ENCODE results near the gene ITGAV.

ITGAV gene

GRCh38 chr2:186589612-186590349 lies at the start of gene ITGAV:
Gene ITGAV, plus strand, starts transcription at chr2:186590056. Its CDS starts 283 bp downstream, at chr2:186590339.
- TF ChIP-seq GATA2 (IDR thresholded peaks at IDR 0.05; ENCODE audit: low read depth, low read length) (no peak), GATA3 (IDR thresholded peaks at IDR 0.05; ENCODE audit: low read depth, low read length) (no peak)

- no peak for TF ChIP-seq GATA3 (IDR thresholded peaks at IDR 0.05; ENCODE audit: low read depth, low read length)
- TF ChIP-seq GATA2 (IDR thresholded peaks at IDR 0.05; ENCODE audit: low read depth, low read length) = no peak
These were observed 48.9 kb upstream of the ITGAV start for GRCh38 chr2:186540941-186541340.

- TF ChIP-seq GATA3 (IDR thresholded peaks at IDR 0.05; ENCODE audit: low read depth, low read length) (no peak), GATA2 (IDR thresholded peaks at IDR 0.05; ENCODE audit: low read depth, low read length) (no peak)
These were observed 47.9 kb upstream of the ITGAV start for GRCh38 chr2:186542002-186542401.

- no peak for TF ChIP-seq GATA3 (IDR thresholded peaks at IDR 0.05; ENCODE audit: low read depth, low read length)
- no peak for TF ChIP-seq GATA2 (IDR thresholded peaks at IDR 0.05; ENCODE audit: low read depth, low read length)
These were observed 46.2 kb upstream of the ITGAV start for GRCh38 chr2:186543561-186544131.

- TF ChIP-seq GATA2 (IDR thresholded peaks at IDR 0.05; ENCODE audit: low read depth, low read length) (no peak), GATA3 (IDR thresholded peaks at IDR 0.05; ENCODE audit: low read depth, low read length) (no peak)
These were observed 45.6 kb upstream of the ITGAV start for GRCh38 chr2:186544255-186544675.

- TF ChIP-seq GATA3 (IDR thresholded peaks at IDR 0.05; ENCODE audit: low read depth, low read length) (no peak), GATA2 (IDR thresholded peaks at IDR 0.05; ENCODE audit: low read depth, low read length) (no peak)
These were observed 43.0 kb upstream of the ITGAV start for GRCh38 chr2:186546846-186547245.

GRCh38 chr2:186551323-186552050 lies 38.4 kb upstream of the ITGAV start:
- TF ChIP-seq GATA2 (IDR thresholded peaks at IDR 0.05; ENCODE audit: low read depth, low read length) = no peak
- no peak for TF ChIP-seq GATA3 (IDR thresholded peaks at IDR 0.05; ENCODE audit: low read depth, low read length)

GRCh38 chr2:186554429-186554828 lies 35.4 kb upstream of the ITGAV start:
- TF ChIP-seq GATA3 (IDR thresholded peaks at IDR 0.05; ENCODE audit: low read depth, low read length) (no peak), GATA2 (IDR thresholded peaks at IDR 0.05; ENCODE audit: low read depth, low read length) (no peak)

- TF ChIP-seq GATA3 (IDR thresholded peaks at IDR 0.05; ENCODE audit: low read depth, low read length) (no peak), GATA2 (IDR thresholded peaks at IDR 0.05; ENCODE audit: low read depth, low read length) (no peak)
These were observed 34.8 kb upstream of the ITGAV start for GRCh38 chr2:186554850-186555671.

GRCh38 chr2:186558512-186559276 lies 31.2 kb upstream of the ITGAV start:
- TF ChIP-seq GATA3 (IDR thresholded peaks at IDR 0.05; ENCODE audit: low read depth, low read length) = no peak
- no peak for TF ChIP-seq GATA2 (IDR thresholded peaks at IDR 0.05; ENCODE audit: low read depth, low read length)

- TF ChIP-seq GATA2 (IDR thresholded peaks at IDR 0.05; ENCODE audit: low read depth, low read length) = no peak
- TF ChIP-seq GATA3 (IDR thresholded peaks at IDR 0.05; ENCODE audit: low read depth, low read length) = no peak
These were observed 30.5 kb upstream of the ITGAV start for GRCh38 chr2:186559370-186559769.

- TF ChIP-seq GATA2 (IDR thresholded peaks at IDR 0.05; ENCODE audit: low read depth, low read length) = no peak
- TF ChIP-seq GATA3 (IDR thresholded peaks at IDR 0.05; ENCODE audit: low read depth, low read length) = no peak
These were observed 30.0 kb upstream of the ITGAV start for GRCh38 chr2:186559848-186560247.

GRCh38 chr2:186560254-186560653 lies 29.6 kb upstream of the ITGAV start:
- TF ChIP-seq GATA2 (IDR thresholded peaks at IDR 0.05; ENCODE audit: low read depth, low read length) = no peak
- TF ChIP-seq GATA3 (IDR thresholded peaks at IDR 0.05; ENCODE audit: low read depth, low read length) = no peak

Data from SH-SY5Y (cell line).